Thyroid gland (tissue), 4 donors: ENCODE results near the gene VOPP1.

Experiments
- POLR2A ChIP-seq, 2 donors: fragments of 450-650 bp; IDR thresholded peaks; one replicate each; pipeline ENCODE4 v1.6.1; 2017; ENCODE audit warnings: antibody characterized with exemption in 2 of 2, mild to moderate bottlenecking in 2 of 2, moderate library complexity in 1 of 2
- TF ChIP-seq, protein P1 (sequence below), 6 experiments: fragments of 200-600 bp in 3 of 6; fragments of 450-650 bp in 3 of 6; sonication (generic) in 3 of 6; IDR thresholded peaks; one replicate each; pipeline ENCODE4 v1.5.1; 2016 to 2019; ENCODE audit warnings: antibody characterized with exemption in 6 of 6, mild to moderate bottlenecking in 2 of 6, inconsistent platforms in 1 of 6, moderate library complexity in 1 of 6

DNA sequence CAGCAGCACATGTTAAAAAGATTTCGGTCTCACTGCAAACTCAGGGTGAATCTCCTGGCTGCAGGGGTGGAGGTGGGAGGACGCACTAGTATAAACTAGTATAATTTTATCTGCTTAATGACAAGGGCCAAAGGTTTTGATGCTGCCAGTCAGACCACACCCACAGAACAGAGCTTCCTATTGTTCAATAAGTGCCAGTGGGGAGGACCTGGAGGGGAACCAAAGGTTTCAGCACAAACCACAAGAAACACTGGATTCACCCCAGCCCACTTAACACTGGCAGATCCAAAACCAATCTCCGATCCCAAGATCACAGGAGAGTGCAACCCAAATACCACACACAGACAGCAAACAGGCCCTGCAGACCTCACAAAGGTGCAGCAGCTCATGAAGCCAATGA is 6.6 kb downstream of the VOPP1 start:
- TF ChIP-seq, protein P1, sequence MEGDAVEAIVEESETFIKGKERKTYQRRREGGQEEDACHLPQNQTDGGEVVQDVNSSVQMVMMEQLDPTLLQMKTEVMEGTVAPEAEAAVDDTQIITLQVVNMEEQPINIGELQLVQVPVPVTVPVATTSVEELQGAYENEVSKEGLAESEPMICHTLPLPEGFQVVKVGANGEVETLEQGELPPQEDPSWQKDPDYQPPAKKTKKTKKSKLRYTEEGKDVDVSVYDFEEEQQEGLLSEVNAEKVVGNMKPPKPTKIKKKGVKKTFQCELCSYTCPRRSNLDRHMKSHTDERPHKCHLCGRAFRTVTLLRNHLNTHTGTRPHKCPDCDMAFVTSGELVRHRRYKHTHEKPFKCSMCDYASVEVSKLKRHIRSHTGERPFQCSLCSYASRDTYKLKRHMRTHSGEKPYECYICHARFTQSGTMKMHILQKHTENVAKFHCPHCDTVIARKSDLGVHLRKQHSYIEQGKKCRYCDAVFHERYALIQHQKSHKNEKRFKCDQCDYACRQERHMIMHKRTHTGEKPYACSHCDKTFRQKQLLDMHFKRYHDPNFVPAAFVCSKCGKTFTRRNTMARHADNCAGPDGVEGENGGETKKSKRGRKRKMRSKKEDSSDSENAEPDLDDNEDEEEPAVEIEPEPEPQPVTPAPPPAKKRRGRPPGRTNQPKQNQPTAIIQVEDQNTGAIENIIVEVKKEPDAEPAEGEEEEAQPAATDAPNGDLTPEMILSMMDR (IDR thresholded peaks at IDR 0.05): no peak
- no peak for TF ChIP-seq POLR2A (IDR thresholded peaks at IDR 0.05)
